RPMI8226 (cell line): ENCODE data around the gene DSCAML1.

Experiments used
- DNase-seq: peaks from one replicate; pipeline ENCODE4 v3.0.0-alpha.2; 2015

DSCAML1 gene

GRCh38 chr11:117686711-117687110 lies 110.3 kb downstream of the DSCAML1 start:
- DNase-seq, result no peak

- no peak for DNase-seq
These were observed 111.5 kb downstream of the DSCAML1 start for GRCh38 chr11:117685566-117685965.

- no peak for DNase-seq
These were observed 112.3 kb downstream of the DSCAML1 start for GRCh38 chr11:117684731-117685130.

- DNase-seq, result no peak
These were observed 112.9 kb downstream of the DSCAML1 start for GRCh38 chr11:117684111-117684510.

- no peak for DNase-seq
These were observed 115.6 kb downstream of the DSCAML1 start for GRCh38 chr11:117681438-117681837.

- no peak for DNase-seq
These were observed 117.6 kb downstream of the DSCAML1 start for GRCh38 chr11:117679461-117679860.

- DNase-seq, result peak; percentile 23
These were observed 118.2 kb downstream of the DSCAML1 start for GRCh38 chr11:117678658-117679406.

- DNase-seq, result no peak
These were observed 119.2 kb downstream of the DSCAML1 start for GRCh38 chr11:117677729-117678310.

GRCh38 chr11:117676501-117676900 lies 120.5 kb downstream of the DSCAML1 start:
- DNase-seq, result no peak

- DNase-seq, result no peak
These were observed 123.4 kb downstream of the DSCAML1 start for GRCh38 chr11:117673602-117674001.

GRCh38 chr11:117671370-117671769 lies 125.6 kb downstream of the DSCAML1 start:
- no peak for DNase-seq

GRCh38 chr11:117670924-117671323 lies 126.1 kb downstream of the DSCAML1 start:
- DNase-seq, result no peak

GRCh38 chr11:117670443-117670842 lies 126.6 kb downstream of the DSCAML1 start:
- DNase-seq, result no peak

- DNase-seq, result no peak
These were observed 127.4 kb downstream of the DSCAML1 start for GRCh38 chr11:117669616-117670015.

GRCh38 chr11:117669062-117669461 lies 128.0 kb downstream of the DSCAML1 start:
- no peak for DNase-seq

- DNase-seq, result no peak
These were observed 128.7 kb downstream of the DSCAML1 start for GRCh38 chr11:117668321-117668751.

- peak; percentile 26 for DNase-seq
These were observed 132.1 kb downstream of the DSCAML1 start for GRCh38 chr11:117664897-117665296.

- DNase-seq, result no peak
These were observed 133.2 kb downstream of the DSCAML1 start for GRCh38 chr11:117663821-117664220.

GRCh38 chr11:117663414-117663813 lies 133.6 kb downstream of the DSCAML1 start:
- DNase-seq, result no peak

GRCh38 chr11:117662671-117663269 lies 134.2 kb downstream of the DSCAML1 start:
- no peak for DNase-seq

- DNase-seq, result no peak
These were observed 134.8 kb downstream of the DSCAML1 start for GRCh38 chr11:117662255-117662654.

GRCh38 chr11:117658809-117659208 lies 138.2 kb downstream of the DSCAML1 start:
- no peak for DNase-seq

- no peak for DNase-seq
These were observed 139.2 kb downstream of the DSCAML1 start for GRCh38 chr11:117657794-117658193.
